ENCODE results near the gene SFTPA1.
"Not testable (repeated sequence)": the region's sequence is repeated elsewhere in the genome, so short reads cannot be mapped to it uniquely, and the experiment has no call there.

Gene SFTPA1

DNA sequence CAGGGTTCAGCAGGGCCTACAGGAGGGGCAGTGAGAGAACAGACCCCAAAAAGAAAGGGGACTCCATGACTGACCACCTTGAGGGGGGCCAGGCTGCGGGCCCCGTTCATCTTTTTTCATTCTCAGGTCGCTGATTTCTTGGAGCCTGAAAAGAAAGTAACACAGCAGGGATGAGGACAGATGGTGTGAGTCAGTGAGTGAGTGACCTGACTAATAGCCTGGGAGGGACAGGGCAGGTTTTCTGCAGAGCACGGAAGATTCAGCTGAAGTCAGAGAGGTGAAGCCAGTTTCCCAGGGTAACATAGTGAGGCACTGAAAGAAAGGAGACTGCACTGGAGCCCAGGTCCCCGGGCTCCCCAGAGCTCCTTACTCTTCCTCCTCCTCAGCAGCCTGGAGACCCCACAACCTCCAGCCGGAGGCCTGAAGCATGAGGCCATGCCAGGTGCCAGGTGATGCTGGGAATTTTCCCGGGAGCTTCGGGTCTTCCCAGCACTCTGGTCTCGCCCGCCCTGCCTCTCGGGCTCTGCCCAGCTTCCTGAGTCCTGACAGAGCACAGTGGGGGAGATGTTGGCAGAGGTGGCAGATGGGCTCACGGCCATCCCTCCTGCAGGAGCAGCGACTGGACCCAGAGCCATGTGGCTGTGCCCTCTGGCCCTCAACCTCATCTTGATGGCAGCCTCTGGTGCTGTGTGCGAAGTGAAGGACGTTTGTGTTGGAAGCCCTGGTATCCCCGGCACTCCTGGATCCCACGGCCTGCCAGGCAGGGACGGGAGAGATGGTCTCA lies 646 bp downstream of the SFTPA1 start:
- not testable (repeated sequence) for DNase-seq (ENCODE audit: low read depth)

DNA sequence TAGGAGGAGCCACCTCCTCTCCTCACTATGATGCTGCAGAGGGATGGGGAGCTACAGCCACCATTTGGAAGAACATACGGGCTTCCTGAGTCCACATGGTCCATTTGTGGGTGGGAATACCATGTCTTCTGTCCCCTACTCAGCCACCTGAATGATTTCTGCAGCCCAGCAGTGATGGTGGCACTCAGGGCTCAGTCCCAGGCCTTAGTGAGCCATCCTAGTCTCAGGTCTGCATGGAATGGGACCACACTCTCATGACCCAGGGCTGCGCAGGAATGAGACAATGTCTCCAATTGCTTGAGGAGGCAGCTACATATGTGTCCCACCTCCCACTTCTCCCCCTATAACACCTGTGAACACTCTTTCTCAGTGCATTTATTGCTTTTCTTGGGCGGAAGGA lies 4.8 kb downstream of the SFTPA1 start:
- no peak for DNase-seq (ENCODE audit: low read depth)

DNA sequence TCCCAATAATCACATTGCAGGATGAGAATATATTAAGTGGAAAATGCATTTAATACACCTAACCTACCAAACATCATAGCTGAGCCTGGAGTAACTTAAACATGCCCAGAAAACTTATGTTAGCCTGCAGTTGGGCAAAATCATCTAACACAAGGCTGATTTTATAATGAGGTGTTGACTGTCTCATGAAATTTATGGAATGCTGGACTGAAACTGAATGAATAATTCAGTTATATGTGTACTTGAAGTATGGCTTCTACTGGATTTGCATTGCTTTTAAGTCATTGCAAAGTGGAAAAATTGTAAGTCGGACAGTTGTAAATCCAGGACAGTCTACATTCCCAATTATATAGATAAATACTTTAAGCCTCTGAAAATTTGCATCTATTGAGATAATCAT lies 5.4 kb downstream of the SFTPA1 start:
- DNase-seq (ENCODE audit: low read depth) = no peak

DNA sequence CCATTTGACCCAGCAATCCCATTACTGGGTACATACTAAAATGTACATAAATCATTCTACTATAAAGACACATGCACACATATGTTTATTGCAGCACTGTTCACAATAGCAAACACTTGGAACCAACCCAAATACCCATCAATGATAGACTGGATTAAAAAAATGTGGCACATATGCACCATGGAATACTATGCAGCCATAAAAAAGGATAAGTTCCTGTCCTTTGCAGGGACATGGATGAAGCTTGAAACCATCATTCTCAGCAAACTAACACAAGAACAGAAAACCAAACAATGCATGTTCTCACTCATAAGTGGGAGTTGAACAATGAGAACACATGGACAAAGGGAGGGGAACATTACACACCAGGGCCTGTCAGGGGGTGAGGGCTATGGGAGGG lies 12.9 kb downstream of the SFTPA1 start:
- DNase-seq (ENCODE audit: low read depth) = not testable (repeated sequence)

DNA sequence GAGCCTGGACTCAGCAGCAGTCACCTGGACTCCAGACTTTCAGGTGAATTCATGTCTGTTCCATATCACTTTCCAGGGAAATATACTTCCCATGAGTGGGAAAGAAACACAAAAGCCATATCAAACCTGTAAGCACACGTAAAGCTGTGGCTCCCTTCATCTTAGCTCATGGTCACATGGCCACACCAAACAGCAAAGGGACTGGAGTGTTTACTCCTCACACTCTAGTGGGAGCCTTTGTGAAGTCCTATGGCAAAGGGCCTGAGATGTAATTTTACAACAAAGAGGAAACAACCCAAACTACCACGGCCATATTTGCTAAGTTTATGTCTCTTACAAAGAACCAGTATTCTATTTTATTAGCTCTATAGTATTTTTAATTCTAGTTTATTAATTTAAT lies 16.3 kb downstream of the SFTPA1 start:
- DNase-seq (ENCODE audit: low read depth) = no peak

DNA sequence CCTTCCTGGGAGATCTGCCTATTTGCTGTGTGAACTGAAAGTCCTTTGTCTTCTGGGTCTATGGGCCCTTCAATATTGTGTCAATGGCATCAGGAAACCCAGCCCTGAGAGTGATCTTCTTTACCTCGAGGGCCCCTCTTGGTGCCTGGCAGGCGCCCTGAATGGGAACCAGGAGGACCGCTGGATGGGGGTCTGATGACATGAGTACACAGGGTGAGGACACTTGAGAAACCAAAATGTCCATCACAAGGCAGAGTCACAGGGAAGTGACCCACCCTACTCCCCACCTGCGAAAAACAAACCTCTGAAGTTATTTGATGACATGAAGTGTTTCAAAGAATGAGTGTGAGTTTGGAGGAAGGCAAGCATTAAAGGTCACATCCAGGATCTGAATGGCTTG lies 17.3 kb downstream of the SFTPA1 start:
- DNase-seq (ENCODE audit: low read depth) = no peak

DNA sequence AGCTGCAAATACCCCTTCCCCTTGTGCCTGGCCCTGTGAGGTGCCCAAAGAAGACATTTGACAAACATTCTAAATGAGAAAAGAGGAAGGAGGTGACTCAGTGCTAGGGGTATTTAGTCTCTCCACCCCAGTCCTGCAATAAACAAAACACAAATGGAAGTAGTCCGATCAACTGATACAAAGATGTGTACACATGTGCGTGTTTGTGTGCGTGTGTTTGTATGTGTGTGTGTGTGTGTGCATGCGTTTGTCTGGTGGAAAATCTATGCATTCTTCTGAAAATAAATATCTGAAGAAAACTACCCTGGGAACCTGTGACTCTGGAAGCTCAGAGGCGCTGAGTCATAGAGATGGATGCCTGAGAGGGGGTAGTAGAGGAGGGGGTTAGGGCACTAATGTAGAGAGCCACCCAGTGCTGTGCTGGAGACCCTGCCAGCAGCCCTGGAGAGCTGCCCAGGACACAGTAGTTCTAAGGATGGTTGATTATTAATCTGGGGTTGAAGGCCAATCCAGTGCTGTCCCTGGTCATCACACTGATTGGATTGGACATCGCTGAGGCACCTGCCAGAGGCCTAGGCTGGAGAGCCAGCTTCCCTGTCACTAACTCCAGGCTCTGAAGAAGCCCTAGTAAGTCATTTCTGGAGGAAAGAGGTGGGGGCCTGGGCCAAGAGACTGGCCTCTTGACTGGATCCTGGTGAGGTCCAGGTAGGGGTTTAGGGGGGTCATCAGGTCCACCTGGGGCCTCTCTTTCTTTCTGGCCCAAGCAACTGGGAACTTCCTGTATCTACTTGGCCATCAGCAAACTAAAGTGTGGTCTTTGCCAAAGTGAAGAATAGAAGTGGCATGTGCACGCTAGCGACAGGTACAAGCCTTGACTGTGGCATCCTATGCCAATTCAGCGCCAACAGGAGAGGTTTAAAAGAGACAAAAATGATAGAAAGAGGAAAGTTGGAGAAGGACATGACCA lies 18.5 kb downstream of the SFTPA1 start:
- no peak for DNase-seq (ENCODE audit: low read depth)

DNA sequence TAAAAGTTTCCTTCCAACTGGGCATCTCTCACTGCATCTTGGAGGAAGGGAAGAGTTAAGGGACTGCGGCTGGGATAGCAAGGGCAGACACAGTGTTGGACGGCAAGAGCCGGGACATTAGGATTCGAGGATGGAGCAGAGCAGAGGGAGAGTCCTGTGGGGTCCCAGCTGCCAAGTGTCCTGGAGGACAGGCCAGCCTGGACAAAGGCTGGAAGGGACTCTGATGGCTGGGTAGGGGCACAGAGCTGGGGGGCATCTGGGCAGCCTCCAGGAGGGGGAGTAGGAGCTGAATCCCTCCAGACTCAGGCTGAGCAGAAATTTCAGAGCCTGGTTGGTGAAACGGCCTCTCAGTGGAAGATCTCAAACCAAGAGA lies 19.2 kb downstream of the SFTPA1 start:
- no peak for DNase-seq (ENCODE audit: low read depth)

DNA sequence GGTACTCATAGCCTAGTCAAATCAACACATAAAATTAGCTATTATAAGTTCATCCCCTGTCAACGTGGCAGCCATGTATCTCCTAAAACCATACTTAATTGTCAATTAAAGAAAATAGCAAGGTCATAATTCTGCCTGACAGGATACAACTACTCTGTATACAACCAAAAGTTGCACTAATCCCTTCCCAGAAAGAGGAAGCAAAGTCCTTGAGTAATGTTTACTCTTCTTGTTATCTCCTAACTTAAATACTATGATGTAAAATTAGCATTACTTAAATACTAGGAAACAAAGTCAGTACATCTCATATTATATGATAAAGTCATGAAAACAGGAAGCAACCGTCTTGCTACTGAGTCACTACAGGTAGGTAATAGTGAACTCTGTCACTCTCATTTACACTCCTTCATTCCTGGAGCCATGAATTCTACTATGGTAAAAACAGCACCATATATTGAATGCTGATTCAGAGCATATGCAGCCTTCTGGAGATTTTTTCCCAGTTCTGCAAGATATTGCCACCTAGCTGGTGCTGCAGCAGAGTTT lies 26.0 kb downstream of the SFTPA1 start:
- DNase-seq (ENCODE audit: low read depth) = not testable (repeated sequence)

DNA sequence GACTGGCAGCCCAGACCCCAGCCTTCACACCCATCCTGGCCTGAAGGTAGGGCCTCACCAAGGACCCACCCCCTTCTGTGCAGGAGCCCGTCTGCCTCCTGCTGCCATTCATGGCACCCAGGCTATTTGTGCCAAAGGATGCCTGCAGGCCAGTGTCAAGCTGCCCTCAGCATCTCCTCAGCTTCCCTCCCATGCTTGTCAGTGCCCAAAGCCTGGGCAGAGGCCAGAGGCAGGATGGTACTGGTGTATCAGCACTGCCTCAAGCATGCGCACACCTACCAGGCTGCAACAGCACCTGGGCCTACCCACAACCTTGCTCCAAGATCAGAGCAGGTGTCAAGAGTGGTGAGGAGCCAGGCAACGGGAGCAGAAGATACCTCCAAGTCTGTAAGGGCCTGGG lies 27.6 kb downstream of the SFTPA1 start:
- DNase-seq (ENCODE audit: low read depth) = no peak

DNA sequence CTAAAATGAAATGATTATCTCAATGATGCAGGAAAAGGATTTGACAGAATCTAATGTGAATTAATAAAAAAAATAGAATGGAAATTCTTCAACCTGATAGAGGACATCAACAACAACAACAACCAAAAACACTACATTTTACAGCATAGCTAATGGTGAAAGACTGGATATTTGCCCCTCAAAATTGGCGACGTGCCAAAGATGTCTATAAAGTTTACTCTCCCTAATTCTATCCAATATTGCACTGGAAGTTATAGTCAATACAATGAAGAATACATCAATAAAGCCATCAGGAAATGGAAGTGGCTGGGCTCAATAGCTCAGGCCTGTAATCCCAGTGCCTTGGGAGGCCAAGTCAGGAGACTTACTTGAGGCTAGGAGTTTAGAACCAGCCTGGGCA lies 42.0 kb downstream of the SFTPA1 start:
- not testable (repeated sequence) for DNase-seq (ENCODE audit: low read depth)

DNA sequence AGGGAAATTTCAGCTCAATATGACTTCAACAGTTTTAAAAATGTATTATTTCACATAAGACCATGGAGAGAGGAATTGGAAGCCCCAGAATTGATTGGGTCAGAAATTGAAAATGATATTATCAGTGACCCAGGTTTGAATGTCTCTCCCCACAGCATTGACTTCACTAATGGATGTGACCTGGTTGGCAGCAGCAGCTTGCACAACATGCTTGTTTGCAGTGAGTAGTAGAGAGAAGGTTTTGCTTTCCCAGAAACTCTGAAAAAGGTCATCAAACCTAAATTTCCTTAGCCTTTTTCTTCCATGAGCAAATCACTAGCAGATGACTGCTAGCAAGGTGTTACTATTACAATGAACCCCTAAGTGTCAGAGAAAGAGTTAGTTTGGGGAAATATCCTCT lies 52.5 kb downstream of the SFTPA1 start:
- DNase-seq (ENCODE audit: low read depth) = not testable (repeated sequence)

DNA sequence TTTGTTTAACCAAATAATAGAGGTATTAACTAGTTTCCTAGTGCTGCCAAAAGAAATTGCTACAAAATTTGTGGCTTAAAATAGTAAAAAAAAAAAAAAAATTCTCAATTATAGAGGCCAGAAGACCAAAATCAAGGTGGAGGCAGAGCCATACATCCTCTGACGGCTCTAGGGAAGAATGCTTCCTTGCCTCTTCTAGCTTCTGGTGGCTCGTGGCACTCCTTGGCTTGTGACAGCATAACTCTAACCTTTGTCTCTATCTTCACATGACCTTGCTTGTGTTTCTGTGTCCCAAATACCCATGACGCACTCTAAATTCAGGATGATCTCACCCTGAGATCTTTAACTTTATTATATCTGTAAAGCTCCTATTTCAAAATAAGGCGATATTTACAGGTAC lies 53.9 kb downstream of the SFTPA1 start:
- DNase-seq (ENCODE audit: low read depth) = not testable (repeated sequence)
